HEK293 (cell line): ENCODE measurements around the gene STARD9.

Source experiments
- CTCF ChIA-PET: fragments of 350-600 bp; formaldehyde crosslinking; extraction: SDS; loops from one replicate; lab custom pipeline; 2021; ENCODE audit warnings: antibody characterized with exemption; lab: Yijun Ruan, JAX
- POLR2A ChIA-PET: fragments of 300-600 bp; formaldehyde crosslinking; extraction: SDS; loops from one replicate; lab custom pipeline; 2020; ENCODE audit warnings: antibody characterized with exemption, inconsistent platforms; lab: Yijun Ruan, JAX
- H3K27ac ChIP-seq: fragments of 200-500 bp; sonication (Bioruptor generic); 2 replicates; pipeline ENCODE4 v1.5.1; 2014; ENCODE audit warnings: low read depth, low read length, control low read depth, inconsistent platforms; ENCODE audit errors: extremely low read depth
- H3K36me3 ChIP-seq, 2 experiments: fragments of 200-500 bp in 1 of 2; sonication (Bioruptor generic) in 1 of 2; 1 replicate in 1 of 2; 2 replicates in 1 of 2; pipeline ENCODE4 v1.5.1; 2014 to 2017; ENCODE audit warnings: inconsistent platforms in 2 of 2, low read length in 2 of 2; ENCODE audit not compliant: control insufficient read depth in 2 of 2, insufficient read depth in 1 of 2
- H3K4me1 ChIP-seq: fragments of 200-500 bp; sonication (Bioruptor generic); 2 replicates; pipeline ENCODE4 v1.5.1; 2014; ENCODE audit warnings: mild to moderate bottlenecking, low read length, inconsistent platforms; ENCODE audit not compliant: control insufficient read depth, insufficient read depth
- H3K4me3 ChIP-seq: 2 replicates; pipeline ENCODE4 v1.5.1; 2011; ENCODE audit warnings: low read depth, mild to moderate bottlenecking, control low read depth, low read length, moderate library complexity
- H3K9me3 ChIP-seq: fragments of 200-500 bp; sonication (Bioruptor generic); 2 replicates; pipeline ENCODE4 v1.5.1; 2014; ENCODE audit warnings: low read depth, low read length, inconsistent platforms; ENCODE audit not compliant: control insufficient read depth, insufficient read depth
- BCL11A ChIP-seq: fragments of 450-650 bp; formaldehyde crosslinking; IDR thresholded peaks from 2 replicates; pipeline ENCODE4 v1.5.1; 2016; ENCODE audit warnings: low read depth, missing biosample characterization, missing genetic modification characterization
- HIC1 ChIP-seq: fragments of 450-650 bp; formaldehyde crosslinking; IDR thresholded peaks from 2 replicates; pipeline ENCODE4 v1.5.1; 2016; ENCODE audit warnings: missing biosample characterization, missing genetic modification characterization
- HOXA7 ChIP-seq: sonication (generic); formaldehyde crosslinking; IDR thresholded peaks from 2 replicates; pipeline ENCODE4 v1.8.1; 2022; ENCODE audit warnings: missing genetic modification reagents, borderline replicate concordance
- KLF10 ChIP-seq: fragments of 450-650 bp; IDR thresholded peaks from 2 replicates; pipeline ENCODE4 v1.5.1; 2018; ENCODE audit warnings: missing biosample characterization, mild to moderate bottlenecking, missing genetic modification characterization
- KLF8 ChIP-seq: fragments of 450-650 bp; formaldehyde crosslinking; IDR thresholded peaks from 2 replicates; pipeline ENCODE4 v1.5.1; 2016; ENCODE audit warnings: missing biosample characterization, missing genetic modification characterization
- MEIS1 ChIP-seq: sonication (generic); formaldehyde crosslinking; IDR thresholded peaks from 2 replicates; pipeline ENCODE4 v1.8.1; 2022; ENCODE audit warnings: missing genetic modification reagents, mild to moderate bottlenecking, borderline replicate concordance
- PRDM6 ChIP-seq: fragments of 450-650 bp; formaldehyde crosslinking; IDR thresholded peaks from 2 replicates; pipeline ENCODE4 v1.5.1; 2017; ENCODE audit warnings: missing biosample characterization, missing genetic modification characterization
- SETDB1 ChIP-seq: IDR thresholded peaks from one replicate; pipeline ENCODE4 v1.6.1; 2017; ENCODE audit warnings: mild to moderate bottlenecking, low read length, moderate library complexity, mixed read lengths; ENCODE audit not compliant: insufficient read length
- ZBTB49 ChIP-seq: fragments of 450-650 bp; formaldehyde crosslinking; IDR thresholded peaks from 2 replicates; pipeline ENCODE4 v1.5.1; 2016; ENCODE audit warnings: missing biosample characterization, missing genetic modification characterization, low read depth
- ZBTB7A ChIP-seq: fragments of 450-650 bp; formaldehyde crosslinking; IDR thresholded peaks from 2 replicates; pipeline ENCODE4 v1.5.1; 2016; ENCODE audit warnings: low read depth, missing biosample characterization, missing genetic modification characterization
- ZNF114 ChIP-seq: fragments of 450-650 bp; formaldehyde crosslinking; IDR thresholded peaks from 2 replicates; pipeline ENCODE4 v1.5.0; 2017; ENCODE audit warnings: missing biosample characterization, missing genetic modification characterization
- ZNF169 ChIP-seq: fragments of 450-650 bp; formaldehyde crosslinking; IDR thresholded peaks from 2 replicates; pipeline ENCODE4 v1.5.1; 2016; ENCODE audit warnings: missing biosample characterization, missing genetic modification characterization
- ZNF223 ChIP-seq: fragments of 450-650 bp; formaldehyde crosslinking; IDR thresholded peaks from 2 replicates; pipeline ENCODE4 v1.5.1; 2016; ENCODE audit warnings: missing biosample characterization, missing genetic modification characterization
- ZNF248 ChIP-seq: fragments of 450-650 bp; formaldehyde crosslinking; IDR thresholded peaks from 2 replicates; pipeline ENCODE4 v1.5.1; 2017; ENCODE audit warnings: missing biosample characterization, missing genetic modification characterization
- ZNF350 ChIP-seq: fragments of 450-650 bp; formaldehyde crosslinking; IDR thresholded peaks from 2 replicates; pipeline ENCODE4 v1.5.0; 2017; ENCODE audit warnings: missing biosample characterization, mild to moderate bottlenecking, missing genetic modification characterization
- ZNF514 ChIP-seq: fragments of 450-650 bp; formaldehyde crosslinking; IDR thresholded peaks from 2 replicates; pipeline ENCODE4 v1.5.1; 2016; ENCODE audit warnings: missing biosample characterization, missing genetic modification characterization
- ZNF529 ChIP-seq: fragments of 450-650 bp; formaldehyde crosslinking; IDR thresholded peaks from 2 replicates; pipeline ENCODE4 v1.5.1; 2017; ENCODE audit warnings: missing genetic modification characterization, missing biosample characterization; ENCODE audit not compliant: insufficient replicate concordance
- ZNF530 ChIP-seq: fragments of 450-650 bp; formaldehyde crosslinking; IDR thresholded peaks from 2 replicates; pipeline ENCODE4 v1.5.1; 2016; ENCODE audit warnings: low read depth, missing biosample characterization, missing genetic modification characterization
- ZNF571 ChIP-seq: fragments of 450-650 bp; formaldehyde crosslinking; IDR thresholded peaks from 2 replicates; pipeline ENCODE4 v1.5.0; 2017; ENCODE audit warnings: missing biosample characterization, missing genetic modification characterization
- ZNF585B ChIP-seq: fragments of 450-650 bp; formaldehyde crosslinking; IDR thresholded peaks from 2 replicates; pipeline ENCODE4 v1.5.1; 2016; ENCODE audit warnings: missing biosample characterization, missing genetic modification characterization
- ZNF785 ChIP-seq: fragments of 450-650 bp; formaldehyde crosslinking; IDR thresholded peaks from 2 replicates; pipeline ENCODE4 v1.5.1; 2016; ENCODE audit warnings: missing biosample characterization, missing genetic modification characterization

STARD9 gene

GRCh38 chr15:42707873-42708544 is 132.6 kb downstream of the STARD9 start:
- ChIA-PET POLR2A (no interaction called here), CTCF (interaction anchor here (0.6 to 0.7 kb wide), 2 partner anchors 573 to 804 kb away, joined by 3 to 4 read pairs; no protein-coding TSS in a partner anchor)
- no peak for TF ChIP-seq ZNF514 (tag by site-specific recombination)
- Histone ChIP-seq H3K9me3 (no peaks in the 10 kb centered on the region), H3K4me3 (no peak overlapping the region), H3K4me1 (no peaks in the 10 kb centered on the region), H3K36me3 (no peaks in the 10 kb centered on the region; a peak in 1 of 3 replicates), H3K27ac (no peak overlapping the region)

- no peak overlapping the region for H3K4me3 ChIP-seq
- no peaks in the 10 kb centered on the region for H3K9me3 ChIP-seq
- no peak for TF ChIP-seq ZNF785 (tag by site-specific recombination)
- no peak for TF ChIP-seq PRDM6 (tag by site-specific recombination)
- no peaks in the 10 kb centered on the region for H3K4me1 ChIP-seq
- CTCF ChIA-PET: interaction anchor here (0.6 to 1.5 kb wide), 2 partner anchors 27 to 216 kb away, joined by 4 to 8 read pairs; no protein-coding TSS in a partner anchor
- POLR2A ChIA-PET: no interaction called here
- no peaks in the 10 kb centered on the region; a peak in 1 of 3 replicates for H3K36me3 ChIP-seq
- H3K27ac ChIP-seq: no peak overlapping the region
Measured at GRCh38 chr15:42710662-42711061, 135.3 kb downstream of the STARD9 start.

- TF ChIP-seq ZNF571 (tag by site-specific recombination): no peak
- TF ChIP-seq MEIS1 (CRISPR knock-in tag): no peak
- TF ChIP-seq SETDB1: no peak
- TF ChIP-seq ZNF585B (tag by site-specific recombination): no peak
- TF ChIP-seq ZNF350 (tag by site-specific recombination): no peak
- no peak for TF ChIP-seq BCL11A (tag by site-specific recombination)
- TF ChIP-seq ZNF529 (tag by site-specific recombination): no peak
- TF ChIP-seq HOXA7: no peak
- no peak for TF ChIP-seq ZNF530
- no peak for TF ChIP-seq ZBTB7A
- no peak for TF ChIP-seq ZNF223 (tag by site-specific recombination)
- no peak for TF ChIP-seq ZBTB49 (tag by site-specific recombination)
- TF ChIP-seq ZNF248: no peak
- TF ChIP-seq HIC1 (tag by site-specific recombination): no peak
- TF ChIP-seq KLF8 (tag by site-specific recombination): no peak
- no peak for TF ChIP-seq ZNF169 (tag by site-specific recombination)
- no peak for TF ChIP-seq KLF10 (tag by site-specific recombination)
- TF ChIP-seq ZNF114: no peak
- TF ChIP-seq, all 188 proteins: peak for 0
- no peaks in the 10 kb centered on the region for H3K36me3 ChIP-seq
- POLR2A ChIA-PET: no interaction called here
Measured at GRCh38 chr15:42711746-42712145, 136.3 kb downstream of the STARD9 start.

More at GRCh38 chr15:42711746-42712145, 136.3 kb downstream of the STARD9 start:
- Histone ChIP-seq H3K27ac (no peak overlapping the region), H3K9me3 (no peaks in the 10 kb centered on the region), H3K4me1 (no peaks in the 10 kb centered on the region), H3K4me3 (no peak overlapping the region)
- CTCF ChIA-PET: interaction anchor here (0.6 kb wide), 1 partner anchor 79 kb away, joined by 3 read pairs; no protein-coding TSS in a partner anchor
